ENCODE results near the gene TNFAIP8L1.
"Not testable (repeated sequence)": the region's sequence is repeated elsewhere in the genome, so short reads cannot be mapped to it uniquely, and the experiment has no call there.

The TNFAIP8L1 gene

DNA sequence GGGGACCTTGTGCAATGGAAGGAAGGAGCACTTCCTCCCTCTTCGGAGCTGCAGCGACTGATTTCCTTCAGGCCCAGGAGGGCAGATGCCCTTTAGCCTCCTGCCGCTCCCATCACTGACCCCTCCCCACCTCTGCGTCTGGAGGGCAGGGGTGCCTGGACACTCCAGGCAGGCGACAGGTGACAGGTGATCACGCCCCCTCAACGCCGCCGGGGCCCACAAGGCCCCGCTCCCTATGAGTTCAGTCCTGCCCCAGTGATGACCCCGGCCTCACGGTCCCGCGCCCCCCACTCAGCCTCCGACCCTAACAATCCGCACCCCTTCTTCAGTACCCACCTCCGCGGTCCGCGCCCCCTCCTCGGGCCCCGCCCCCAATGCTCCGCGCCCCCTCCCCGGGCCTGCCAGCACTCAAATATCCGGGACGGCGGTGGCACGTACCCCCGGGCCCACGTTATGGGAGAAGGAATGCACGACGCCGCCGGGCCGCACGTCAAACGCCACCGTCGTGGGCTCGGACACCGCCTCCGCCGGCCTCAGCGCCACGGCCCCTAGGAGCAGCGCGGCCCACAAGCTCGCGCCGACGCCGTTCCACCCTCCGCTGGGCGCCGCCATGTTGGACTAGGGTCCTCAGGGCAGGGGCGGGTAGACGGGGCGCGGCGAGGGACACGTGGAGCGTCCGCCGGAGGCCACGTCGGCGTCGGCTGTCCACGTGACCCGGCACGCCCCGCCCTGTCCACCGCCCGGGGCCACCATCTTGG lies 30.6 kb downstream of the TNFAIP8L1 start, which contains the start of gene MYDGF:
TSS of gene MYDGF (minus strand) at position 620 of the 758 bp plus-strand sequence. CDS start at position 612, 8 bp downstream.
- DNase-seq (ENCODE audit: insufficient read length, low spot score) (peak; percentile 100), FAIRE-seq (peak; percentile 98)
- TF ChIP-seq POLR2A (IDR thresholded peaks at IDR 0.05; ENCODE audit: low read depth, low read length) = peak; percentile 72
- peak; percentile 74 for TF ChIP-seq SPI1 (IDR thresholded peaks at IDR 0.05; ENCODE audit: low read depth, low read length)
- peak; percentile 88 for TF ChIP-seq TAF1 (IDR thresholded peaks at IDR 0.05; ENCODE audit: low read depth, low read length)
- peak; percentile 72 for TF ChIP-seq POLR2AphosphoS5 (IDR thresholded peaks at IDR 0.05; ENCODE audit: low read depth, low read length)
- TF ChIP-seq PAX5 (IDR thresholded peaks at IDR 0.05; ENCODE audit: insufficient read depth, low read length, severe bottlenecking) = no peak
- no peak for TF ChIP-seq POU2F2 (IDR thresholded peaks at IDR 0.05; ENCODE audit: low read depth, low read length)

DNA sequence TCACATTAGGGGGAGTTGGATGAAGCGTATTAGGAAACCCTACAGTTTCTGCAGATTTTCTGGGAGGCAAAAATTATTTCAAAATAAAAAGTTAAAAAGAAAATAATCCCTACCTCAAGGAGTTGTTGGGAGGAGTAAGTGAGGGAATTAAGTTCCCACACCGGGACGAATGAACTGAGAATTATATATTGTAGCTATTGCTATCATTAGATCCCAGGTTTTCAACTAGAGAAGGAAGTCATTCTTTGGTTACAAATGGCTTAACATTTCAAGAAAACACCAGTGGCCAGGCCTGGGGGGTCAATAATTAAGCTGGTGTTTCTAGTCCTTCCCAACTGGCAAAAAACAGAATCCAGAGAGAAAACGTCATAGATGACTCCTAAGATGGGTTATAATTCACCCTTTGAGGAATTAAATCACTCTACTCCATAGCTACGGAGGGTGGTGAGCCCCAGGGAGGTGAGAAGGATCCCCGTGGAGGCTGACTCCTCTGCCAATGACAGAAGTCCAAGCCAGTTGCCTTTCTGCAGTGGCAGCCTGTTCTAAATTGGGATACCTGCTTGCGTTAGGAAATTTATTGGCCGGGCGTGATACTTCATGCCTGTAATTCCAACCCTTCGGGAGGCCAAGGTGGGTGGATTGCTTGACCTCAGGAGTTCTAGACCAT lies 32.0 kb downstream of the TNFAIP8L1 start:
- FAIRE-seq (no peak), DNase-seq (ENCODE audit: insufficient read length, low spot score) (no peak)
- TF ChIP-seq SPI1 (IDR thresholded peaks at IDR 0.05; ENCODE audit: low read depth, low read length) (no peak), POU2F2 (IDR thresholded peaks at IDR 0.05; ENCODE audit: low read depth, low read length) (no peak), TAF1 (IDR thresholded peaks at IDR 0.05; ENCODE audit: low read depth, low read length) (no peak), POLR2A (IDR thresholded peaks at IDR 0.05; ENCODE audit: low read depth, low read length) (no peak), POLR2AphosphoS5 (IDR thresholded peaks at IDR 0.05; ENCODE audit: low read depth, low read length) (no peak), PAX5 (IDR thresholded peaks at IDR 0.05; ENCODE audit: insufficient read depth, low read length, severe bottlenecking) (no peak)

DNA sequence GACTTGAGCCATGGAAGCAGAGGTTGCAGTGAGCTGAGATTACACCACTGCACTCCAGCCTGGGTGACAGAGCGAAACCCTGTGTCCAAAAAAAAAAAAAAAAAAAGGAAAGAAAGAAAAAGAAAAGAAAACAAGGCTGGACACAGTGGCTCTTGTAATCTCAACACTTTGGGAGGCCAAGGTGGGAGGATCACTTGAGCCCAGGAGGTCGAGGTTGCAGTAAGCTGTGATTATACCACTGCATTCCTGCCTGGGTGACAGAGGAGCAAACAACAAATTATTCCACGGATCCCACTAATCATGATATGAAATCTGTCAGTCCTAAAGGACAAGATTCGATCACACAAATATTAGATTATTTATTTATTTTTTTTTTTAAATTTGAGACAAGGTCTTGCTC lies 33.9 kb downstream of the TNFAIP8L1 start:
- FAIRE-seq (no peak), DNase-seq (ENCODE audit: insufficient read length, low spot score) (no peak)
- TF ChIP-seq SPI1 (IDR thresholded peaks at IDR 0.05; ENCODE audit: low read depth, low read length) = no peak
- no peak for TF ChIP-seq TAF1 (IDR thresholded peaks at IDR 0.05; ENCODE audit: low read depth, low read length)
- TF ChIP-seq POU2F2 (IDR thresholded peaks at IDR 0.05; ENCODE audit: low read depth, low read length) = no peak
- TF ChIP-seq POLR2AphosphoS5 (IDR thresholded peaks at IDR 0.05; ENCODE audit: low read depth, low read length) = no peak
- no peak for TF ChIP-seq PAX5 (IDR thresholded peaks at IDR 0.05; ENCODE audit: insufficient read depth, low read length, severe bottlenecking)
- no peak for TF ChIP-seq POLR2A (IDR thresholded peaks at IDR 0.05; ENCODE audit: low read depth, low read length)

DNA sequence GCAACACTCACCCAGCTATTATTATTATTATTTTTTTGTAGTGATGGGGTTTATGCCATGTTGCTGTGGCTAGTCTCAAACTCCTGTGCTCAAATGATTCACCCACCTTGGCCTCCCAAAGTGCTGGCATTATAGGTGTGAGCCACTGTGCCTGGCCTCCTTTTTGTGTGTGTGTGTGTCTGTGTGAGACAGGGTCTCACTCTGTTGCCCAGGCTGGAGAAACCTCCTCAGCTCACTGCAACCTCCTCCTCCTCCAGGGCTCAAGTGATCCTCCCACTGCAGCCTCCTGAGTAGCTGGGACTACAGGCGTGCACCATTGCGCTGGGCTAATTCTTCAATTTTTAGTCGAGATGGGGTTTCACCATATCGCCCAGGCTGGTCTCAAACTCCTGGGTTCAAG lies 34.4 kb downstream of the TNFAIP8L1 start:
- FAIRE-seq (no peak), DNase-seq (ENCODE audit: insufficient read length, low spot score) (no peak)
- TF ChIP-seq SPI1 (IDR thresholded peaks at IDR 0.05; ENCODE audit: low read depth, low read length) (no peak), TAF1 (IDR thresholded peaks at IDR 0.05; ENCODE audit: low read depth, low read length) (no peak), POU2F2 (IDR thresholded peaks at IDR 0.05; ENCODE audit: low read depth, low read length) (no peak), POLR2A (IDR thresholded peaks at IDR 0.05; ENCODE audit: low read depth, low read length) (no peak), PAX5 (IDR thresholded peaks at IDR 0.05; ENCODE audit: insufficient read depth, low read length, severe bottlenecking) (no peak), POLR2AphosphoS5 (IDR thresholded peaks at IDR 0.05; ENCODE audit: low read depth, low read length) (no peak)

DNA sequence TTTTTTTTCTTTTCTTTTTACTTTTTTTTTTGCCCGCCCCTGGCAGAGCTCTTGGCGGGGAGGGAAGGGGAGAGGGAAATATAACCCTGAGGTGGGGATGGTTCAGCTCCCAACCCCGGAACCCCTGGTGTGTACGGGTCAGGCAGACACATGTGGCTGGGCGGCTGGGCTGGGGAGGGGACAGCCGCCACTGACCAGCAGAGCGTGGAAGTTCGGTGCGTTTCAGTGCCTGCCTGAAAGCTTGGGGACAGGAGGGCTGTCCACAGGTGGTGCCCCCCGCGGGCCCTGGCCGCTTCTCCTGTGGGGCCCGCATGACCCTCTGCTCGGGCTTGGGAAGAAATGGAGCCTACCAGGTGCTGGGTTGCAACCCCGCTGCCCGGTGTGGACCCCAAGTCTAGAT lies 36.0 kb downstream of the TNFAIP8L1 start:
- no peak for FAIRE-seq
- no peak for TF ChIP-seq TAF1 (IDR thresholded peaks at IDR 0.05; ENCODE audit: low read depth, low read length)
- no peak for TF ChIP-seq POLR2AphosphoS5 (IDR thresholded peaks at IDR 0.05; ENCODE audit: low read depth, low read length)
- TF ChIP-seq POU2F2 (IDR thresholded peaks at IDR 0.05; ENCODE audit: low read depth, low read length) = no peak
- TF ChIP-seq POLR2A (IDR thresholded peaks at IDR 0.05; ENCODE audit: low read depth, low read length) = no peak
- TF ChIP-seq PAX5 (IDR thresholded peaks at IDR 0.05; ENCODE audit: insufficient read depth, low read length, severe bottlenecking) = no peak
- no peak for TF ChIP-seq SPI1 (IDR thresholded peaks at IDR 0.05; ENCODE audit: low read depth, low read length)
- no peak for DNase-seq (ENCODE audit: insufficient read length, low spot score)

DNA sequence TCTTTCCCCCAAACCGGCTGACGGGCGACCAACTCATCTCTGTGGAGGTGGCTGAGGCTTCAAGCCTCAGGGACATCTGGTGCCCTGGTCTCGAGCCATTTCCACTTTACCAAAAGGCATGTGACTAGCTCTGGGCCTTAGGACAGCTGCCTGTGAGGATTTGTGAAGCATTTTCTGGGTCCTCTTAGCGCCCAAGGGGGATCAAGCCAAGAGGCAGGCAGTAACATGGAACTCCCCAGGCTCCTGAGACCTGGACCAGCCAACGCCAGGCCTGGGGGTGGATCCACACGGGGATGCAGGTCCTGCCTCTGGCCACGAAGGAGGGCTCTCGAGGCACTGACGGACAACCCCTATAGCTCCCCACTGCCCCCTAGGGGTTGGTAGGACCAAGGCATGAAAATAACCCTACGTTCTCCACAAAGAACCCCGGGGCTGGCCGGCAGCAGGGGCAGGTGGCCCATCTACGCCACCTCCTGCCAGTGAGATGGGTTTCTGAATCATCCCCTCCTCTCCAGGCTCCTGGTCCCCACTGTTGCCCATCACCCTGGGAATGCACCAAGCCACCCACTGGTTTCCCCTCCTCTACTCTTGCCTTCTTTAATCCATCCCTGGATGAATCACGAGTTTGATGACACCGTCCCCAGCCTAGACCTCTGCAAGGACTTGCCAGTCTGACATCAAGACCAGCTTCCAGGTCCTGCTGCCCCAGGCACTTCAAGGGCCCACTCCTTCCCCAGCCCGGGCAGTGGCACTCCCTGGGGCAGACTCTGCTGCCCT lies 37.8 kb downstream of the TNFAIP8L1 start:
- no peak for DNase-seq (ENCODE audit: insufficient read length, low spot score)
- no peak for TF ChIP-seq SPI1 (IDR thresholded peaks at IDR 0.05; ENCODE audit: low read depth, low read length)
- FAIRE-seq = no peak

DNA sequence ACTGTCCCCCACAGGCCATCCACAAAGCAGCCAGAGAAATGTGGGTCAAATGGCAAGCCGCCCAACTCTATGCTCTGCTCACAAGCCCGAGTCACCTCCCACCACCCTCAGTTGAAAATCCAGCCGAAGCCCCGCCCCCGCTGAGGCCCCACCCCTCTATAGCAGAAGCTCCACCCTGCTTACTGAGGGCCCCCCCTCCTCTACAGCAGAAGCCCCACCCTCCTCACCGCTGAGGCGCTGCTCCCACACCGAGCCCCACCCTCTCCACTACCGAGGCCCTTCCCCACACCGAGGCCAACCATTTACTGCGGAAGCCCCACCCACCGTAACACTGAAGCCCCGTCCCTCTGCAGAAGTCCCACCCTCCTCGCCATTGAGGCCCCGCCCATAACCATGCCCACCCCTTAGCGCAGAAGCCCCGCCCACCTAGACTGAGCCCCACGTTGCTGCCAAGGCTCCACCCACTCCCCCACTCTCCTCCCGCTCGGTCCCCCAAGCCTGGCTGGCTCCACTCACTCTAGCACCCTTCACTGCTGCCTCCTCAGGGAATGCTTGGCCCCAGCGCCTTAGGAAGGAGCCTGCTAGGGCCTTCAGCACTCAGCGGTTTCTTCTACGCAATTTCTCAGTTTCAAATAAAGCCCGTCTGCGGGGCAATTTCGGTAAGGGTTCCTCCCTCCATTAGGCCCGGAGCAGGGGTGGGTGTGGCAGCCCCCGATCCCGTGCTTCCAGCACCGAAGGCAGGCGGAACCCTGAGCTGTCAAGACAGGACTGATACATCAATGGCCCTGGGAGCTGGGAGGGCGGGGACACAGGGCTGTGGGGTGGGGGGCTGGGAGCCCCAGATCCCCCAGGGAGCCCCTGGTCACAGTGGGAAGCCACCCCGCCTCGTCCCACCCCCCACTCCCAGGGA lies 39.8 kb downstream of the TNFAIP8L1 start:
- TF ChIP-seq POU2F2 (IDR thresholded peaks at IDR 0.05; ENCODE audit: low read depth, low read length) (no peak), PAX5 (IDR thresholded peaks at IDR 0.05; ENCODE audit: insufficient read depth, low read length, severe bottlenecking) (no peak), POLR2AphosphoS5 (IDR thresholded peaks at IDR 0.05; ENCODE audit: low read depth, low read length) (no peak), TAF1 (IDR thresholded peaks at IDR 0.05; ENCODE audit: low read depth, low read length) (no peak), POLR2A (IDR thresholded peaks at IDR 0.05; ENCODE audit: low read depth, low read length) (no peak), SPI1 (IDR thresholded peaks at IDR 0.05; ENCODE audit: low read depth, low read length) (no peak)
- DNase-seq (ENCODE audit: insufficient read length, low spot score) = no peak
- peak; percentile 13 for FAIRE-seq

DNA sequence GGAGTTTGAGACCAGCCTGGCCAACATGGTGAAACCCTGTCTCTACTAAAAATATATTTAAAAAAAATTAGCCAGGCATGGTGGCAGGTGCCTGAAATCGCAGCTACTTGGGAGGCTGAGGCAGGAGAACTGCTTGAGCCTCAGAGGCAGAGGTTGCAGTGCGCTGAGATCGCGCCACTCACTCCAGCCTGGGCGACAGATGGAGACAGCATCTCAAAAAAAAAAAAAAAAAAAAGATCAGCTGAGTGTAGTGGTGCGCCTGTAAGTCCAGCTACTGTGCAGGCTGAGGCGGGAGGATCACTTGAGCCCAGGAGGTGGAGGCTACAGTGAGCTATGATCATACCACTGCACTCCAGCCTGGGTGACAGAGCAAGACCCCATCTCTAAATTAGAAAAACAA lies 40.7 kb downstream of the TNFAIP8L1 start:
- not testable (repeated sequence) for FAIRE-seq; DNase-seq (ENCODE audit: insufficient read length, low spot score)
